Cardiac septum (tissue), 1 donor: ENCODE data around the gene PXYLP1. TPM values are rescaled to one million over a fixed set of nuclear protein-coding genes. Genes with fewer than 3 reads are reported as not detected.

Experiments
- DNase-seq: peaks from one replicate; pipeline ENCODE4 v3.0.0-alpha.2; 2020; ENCODE audit warnings: low spot score
- intact Hi-C: fragments of 100-400 bp; cut with DNase I; formaldehyde crosslinking; loops from one replicate; pipeline ENCODE4 v1.14.0; 2022
- total RNA-seq: library from RNA; stranded (reverse); fragmentation: NEBNext Ultra II Directional; extraction: Animal tissue kit (Norgen Biotek cat#: 25700); gene quantifications from one replicate; pipeline ENCODE4 v1.2.1, GENCODE V29; 2021
- donor health status: DM: no; HTN: no; CAD: no.

Gene PXYLP1
- total RNA-seq, 1 donor from 2014 or later = 38.8 TPM

DNA sequence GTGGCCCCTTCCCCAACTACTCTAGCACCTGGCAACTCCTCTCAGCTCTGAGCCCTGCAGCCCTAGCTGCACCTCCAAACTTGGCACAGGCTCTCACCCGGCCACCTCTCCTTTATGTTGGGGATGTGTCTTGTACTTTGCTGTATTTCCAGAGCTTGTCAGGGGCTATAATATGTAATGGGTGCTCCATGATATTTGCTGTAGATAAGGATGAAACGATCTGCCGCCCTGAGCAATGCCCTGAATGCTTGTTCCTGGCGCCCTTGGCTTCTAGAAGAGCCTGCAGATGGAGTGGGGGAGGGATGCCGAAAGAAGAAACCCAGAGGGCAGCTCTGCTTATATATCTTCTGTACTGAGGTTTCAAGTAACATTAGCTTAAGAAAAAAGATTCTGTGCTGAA, 100.8 kb downstream of the PXYLP1 start:
- intact Hi-C loops = no loop called here
- no peak for DNase-seq

DNA sequence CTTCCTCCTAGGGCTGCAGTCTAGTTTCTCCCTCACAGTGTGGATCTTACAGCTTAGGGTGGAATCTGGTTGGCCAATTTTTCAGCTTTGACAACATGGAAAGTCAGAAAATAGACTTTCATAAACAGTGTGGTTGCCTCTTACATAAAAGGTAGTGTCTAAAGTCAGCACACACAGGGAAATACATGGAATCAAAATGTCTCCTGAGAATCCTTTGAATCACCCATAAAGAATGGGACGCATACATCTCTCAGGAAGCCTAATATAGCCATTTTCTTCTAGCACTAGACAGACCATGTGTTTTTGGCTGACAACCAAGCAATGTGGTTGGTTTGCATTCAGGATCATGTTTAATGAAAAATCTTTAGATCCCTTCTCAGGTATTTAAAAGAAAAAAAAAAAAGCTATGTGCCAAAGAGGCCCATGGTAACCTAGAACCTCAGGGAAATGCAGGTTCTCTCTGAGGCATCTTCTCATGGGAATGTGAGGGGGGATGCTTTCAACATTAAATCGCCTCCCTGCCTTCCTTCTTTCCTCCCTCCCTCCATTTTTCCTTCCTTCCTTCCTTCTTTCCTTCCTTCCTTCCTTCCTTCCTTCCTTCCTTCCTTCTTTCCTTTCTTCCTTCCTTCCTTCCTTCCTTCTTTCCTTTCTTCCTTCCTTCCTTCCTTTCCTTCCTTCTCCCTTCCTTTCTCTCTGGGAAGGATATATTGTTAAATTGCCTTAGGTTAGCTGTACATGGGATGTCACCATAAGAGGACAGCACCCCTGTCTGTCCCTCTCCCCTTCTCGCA, 102.4 kb downstream of the PXYLP1 start:
- no peak for DNase-seq
- intact Hi-C loops = no loop called here

GRCh38 chr3:141334627-141335250, 103.1 kb downstream of the PXYLP1 start:
- no peak for DNase-seq
- intact Hi-C loops = no loop called here

DNA sequence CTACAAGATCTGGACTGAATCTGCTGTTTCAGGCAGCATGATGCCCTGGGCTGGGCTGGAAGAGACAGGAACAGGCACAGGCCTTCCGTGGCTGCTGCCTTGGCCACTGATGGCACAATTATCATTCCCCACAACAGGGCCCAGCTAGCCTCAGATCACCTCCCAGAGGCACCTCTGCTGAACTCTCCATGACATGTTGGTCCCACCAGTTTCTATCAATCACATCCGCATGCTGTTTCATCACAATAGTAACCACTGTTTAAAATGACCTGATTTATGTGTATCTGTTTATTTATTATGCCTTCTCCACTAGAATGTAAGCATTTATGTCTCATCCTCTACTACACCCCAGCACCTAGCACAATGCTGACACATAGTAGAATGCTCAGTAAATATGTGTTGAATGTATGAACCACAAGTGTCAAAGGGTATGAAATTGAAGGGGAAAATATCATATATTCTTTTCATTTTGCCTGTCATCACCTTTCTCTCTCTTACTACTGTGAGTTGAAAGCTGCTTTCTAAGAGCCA, 104.0 kb downstream of the PXYLP1 start:
- intact Hi-C loops = no loop called here
- no peak for DNase-seq

GRCh38 chr3:141336672-141337522, 105.3 kb downstream of the PXYLP1 start:
- intact Hi-C loops = no loop called here
- DNase-seq = no peak

- intact Hi-C loops = no loop called here
- no peak for DNase-seq
These were observed 105.9 kb downstream of the PXYLP1 start for GRCh38 chr3:141337523-141337854.

DNA sequence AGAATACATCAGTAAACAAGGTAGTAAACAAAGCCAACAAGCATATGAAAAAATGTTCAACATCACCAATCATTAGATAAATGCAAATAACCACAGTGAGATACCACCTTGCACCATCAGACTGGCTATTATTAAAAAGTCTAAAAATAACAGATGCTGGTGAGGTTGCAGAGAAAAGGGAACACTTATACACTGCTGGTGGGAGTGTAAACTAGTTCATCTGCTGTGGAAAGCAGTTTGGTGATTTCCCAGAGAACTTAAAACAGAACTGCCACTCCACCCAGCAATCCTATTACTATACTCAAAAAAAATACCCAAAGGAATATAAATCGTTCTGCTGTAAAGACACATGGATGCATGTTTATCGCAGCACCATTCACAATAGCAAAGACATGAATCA, 106.4 kb downstream of the PXYLP1 start:
- DNase-seq = no peak
- intact Hi-C loops = no loop called here

GRCh38 chr3:141338881-141339280, 107.3 kb downstream of the PXYLP1 start:
- intact Hi-C loops = no loop called here
- no peak for DNase-seq

DNA sequence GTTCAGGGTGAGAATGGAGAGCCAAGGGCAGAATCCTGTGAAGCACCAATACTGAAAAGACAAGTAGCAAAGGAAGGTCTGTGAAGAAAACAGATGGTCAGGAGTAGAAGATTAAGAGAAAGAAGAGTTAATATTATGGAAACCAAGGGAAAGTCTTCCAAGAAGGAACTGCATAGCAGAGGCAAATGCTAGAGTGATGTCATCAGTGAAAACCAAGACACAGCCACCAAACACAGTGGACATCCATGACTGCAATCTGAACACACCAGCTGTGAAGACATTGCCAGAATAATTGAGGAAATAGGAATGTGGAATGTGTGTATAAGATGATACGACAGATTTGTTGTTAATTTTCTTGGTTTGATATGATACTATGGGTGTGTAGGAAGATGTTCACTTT, 109.9 kb downstream of the PXYLP1 start:
- intact Hi-C loops = no loop called here
- no peak for DNase-seq

GRCh38 chr3:141342386-141342785, 110.8 kb downstream of the PXYLP1 start:
- intact Hi-C loops = no loop called here
- DNase-seq = no peak

- intact Hi-C loops = no loop called here
These were observed 111.5 kb downstream of the PXYLP1 start for GRCh38 chr3:141343077-141343476.

GRCh38 chr3:141343865-141344271, 112.2 kb downstream of the PXYLP1 start:
- intact Hi-C loops = no loop called here

More at GRCh38 chr3:141343077-141343476, 111.5 kb downstream of the PXYLP1 start:
- DNase-seq = no peak

More at GRCh38 chr3:141343865-141344271, 112.2 kb downstream of the PXYLP1 start:
- no peak for DNase-seq

Other genes with a start within 250 kb of the PXYLP1 start
- 4.9 TPM for gene SPSB4, start 180.5 kb upstream of the PXYLP1 start, total RNA-seq
- 119 TPM for gene ZBTB38, start 136.7 kb downstream of the PXYLP1 start, total RNA-seq